ENCODE data around the gene CAPZA3.
A peak's percentile ranks its signal among the peaks of the same experiment; 100 is the strongest.
"Not testable (repeated sequence)": the region's sequence is repeated elsewhere in the genome, so short reads cannot be mapped to it uniquely, and the experiment has no call there.

The CAPZA3 gene, protein sequence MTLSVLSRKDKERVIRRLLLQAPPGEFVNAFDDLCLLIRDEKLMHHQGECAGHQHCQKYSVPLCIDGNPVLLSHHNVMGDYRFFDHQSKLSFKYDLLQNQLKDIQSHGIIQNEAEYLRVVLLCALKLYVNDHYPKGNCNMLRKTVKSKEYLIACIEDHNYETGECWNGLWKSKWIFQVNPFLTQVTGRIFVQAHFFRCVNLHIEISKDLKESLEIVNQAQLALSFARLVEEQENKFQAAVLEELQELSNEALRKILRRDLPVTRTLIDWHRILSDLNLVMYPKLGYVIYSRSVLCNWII

GRCh38 chr12:18737819-18738218 is at the start of gene CAPZA3, which contains the start of gene PLCZ1:
Gene CAPZA3, plus strand, starts transcription at chr12:18738119. Its CDS starts 150 bp downstream, at chr12:18738269.
Gene PLCZ1, minus strand, starts transcription at chr12:18738012. Its CDS starts 641 bp downstream, at chr12:18737371.
- FAIRE-seq, result no peak

GRCh38 chr12:18689771-18690170 is 48.1 kb upstream of the CAPZA3 start:
- no peak for DNase-seq (ENCODE audit: low spot score)
- no peak for FAIRE-seq

More at GRCh38 chr12:18737819-18738218, at the start of gene CAPZA3, which contains the start of gene PLCZ1:
- no peak for DNase-seq (ENCODE audit: low spot score)

- DNase-seq (ENCODE audit: low spot score), result peak; percentile 65
- FAIRE-seq, result peak; percentile 35
Measured at GRCh38 chr12:18690653-18691052, 47.3 kb upstream of the CAPZA3 start.

GRCh38 chr12:18693986-18694385 is 43.9 kb upstream of the CAPZA3 start:
- not testable (repeated sequence) for FAIRE-seq; DNase-seq (ENCODE audit: low spot score)

DNA sequence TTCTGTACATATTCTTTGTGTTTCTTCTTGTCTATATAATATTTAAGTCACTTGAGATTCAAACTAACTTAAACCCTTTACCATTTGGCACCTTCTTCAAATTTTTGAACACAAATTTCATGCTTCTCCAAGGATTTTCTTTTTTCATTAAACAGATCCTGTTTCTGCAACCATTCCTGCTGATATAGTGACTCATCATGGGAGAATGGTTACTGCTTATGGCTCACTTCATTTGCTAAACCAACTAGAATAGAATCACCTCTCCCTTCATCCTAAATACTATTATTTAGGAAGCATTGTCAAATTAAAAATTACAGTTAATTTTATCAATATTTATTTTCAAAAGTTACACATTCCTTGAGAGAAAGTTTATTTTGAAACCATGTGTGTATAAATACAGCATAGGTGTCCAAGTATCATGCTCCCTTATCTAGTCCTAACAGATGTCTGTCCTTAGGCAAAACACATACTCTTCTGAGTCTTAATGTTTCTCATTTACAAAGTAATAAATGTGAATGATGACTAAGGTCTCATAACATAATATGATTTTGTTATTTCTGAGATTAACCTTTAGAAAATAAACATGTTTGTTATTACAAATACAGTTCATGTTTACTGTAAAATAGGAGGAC is 40.8 kb upstream of the CAPZA3 start:
- FAIRE-seq (no peak), DNase-seq (ENCODE audit: low spot score) (peak; percentile 9)

DNA sequence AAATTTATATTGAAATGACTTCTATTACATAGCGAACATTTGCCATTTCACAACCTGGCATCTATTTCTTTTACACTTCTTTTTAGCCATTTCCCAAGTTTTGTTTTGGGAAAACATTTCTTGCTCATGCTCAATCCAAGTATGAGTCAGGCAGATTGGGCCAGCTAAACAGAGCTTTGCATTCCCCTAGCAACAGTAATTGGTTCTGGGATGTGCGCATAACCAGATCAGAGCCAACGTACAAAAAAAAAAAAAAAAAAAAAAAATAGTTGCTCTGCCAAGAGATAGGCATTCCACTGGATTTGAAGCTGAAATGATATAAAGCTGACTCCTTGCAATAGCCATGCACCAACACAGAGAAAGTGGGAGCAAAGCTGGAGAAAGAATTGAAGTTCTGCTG is 37.6 kb upstream of the CAPZA3 start:
- FAIRE-seq (no peak), DNase-seq (ENCODE audit: low spot score) (no peak)

DNA sequence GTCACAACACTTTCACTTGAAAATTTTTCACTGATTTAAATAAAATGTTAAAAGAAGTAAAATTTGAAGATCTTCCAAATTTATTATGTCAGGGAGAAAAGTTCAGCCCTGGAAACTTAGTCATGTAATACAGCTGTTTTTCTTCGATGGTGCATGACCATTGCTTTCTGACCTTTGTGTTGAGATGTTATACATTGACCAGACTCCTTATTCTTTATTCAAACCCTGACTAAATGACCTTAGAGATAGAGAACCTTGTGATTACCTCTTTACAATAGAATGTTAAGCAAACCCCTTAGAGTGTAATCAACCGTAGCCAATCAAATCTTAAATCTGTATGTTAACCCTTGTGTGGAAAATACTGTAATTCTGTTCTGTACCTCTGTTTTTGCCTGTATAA is 34.6 kb upstream of the CAPZA3 start:
- FAIRE-seq (no peak), DNase-seq (ENCODE audit: low spot score) (no peak)

DNA sequence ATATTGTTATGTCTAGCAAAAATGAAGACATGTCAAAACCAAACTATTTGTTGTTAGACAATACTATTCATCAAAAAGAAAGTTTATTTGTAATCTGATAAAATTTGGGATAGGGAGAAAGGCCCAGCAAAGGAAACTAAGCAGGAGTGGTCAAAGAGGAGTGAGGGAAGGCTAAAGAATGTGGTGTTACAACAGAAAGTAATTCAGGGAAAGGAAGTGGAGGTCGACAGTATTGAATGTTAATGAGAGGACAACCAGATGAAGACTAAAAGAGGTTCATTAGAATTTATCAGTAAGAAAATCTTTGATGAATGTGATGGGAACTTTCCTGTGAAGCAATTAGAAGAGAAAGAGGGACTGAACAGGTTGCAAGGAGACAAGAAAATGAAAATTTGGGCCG is 34.0 kb upstream of the CAPZA3 start:
- FAIRE-seq (no peak), DNase-seq (ENCODE audit: low spot score) (no peak)

DNA sequence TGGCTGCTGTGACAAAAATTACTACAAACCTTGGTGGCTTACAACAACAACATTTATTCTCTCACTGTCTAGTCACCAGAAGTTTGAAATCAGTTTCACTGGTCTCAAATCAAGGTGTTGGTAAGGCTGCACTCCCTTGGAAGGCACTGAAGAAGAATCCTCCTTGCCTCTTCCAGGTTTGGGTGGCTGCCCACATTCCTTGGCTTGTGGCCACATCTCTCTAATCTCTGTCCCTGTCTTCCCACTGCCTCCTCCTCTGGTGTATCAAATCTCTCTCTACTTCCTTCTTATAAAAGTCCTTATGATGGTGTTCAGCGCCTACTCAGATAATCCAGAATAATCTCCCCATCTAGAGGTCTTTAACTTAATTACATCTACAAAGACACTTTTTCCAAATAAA is 31.1 kb upstream of the CAPZA3 start:
- FAIRE-seq, result no peak
- DNase-seq (ENCODE audit: low spot score), result no peak

DNA sequence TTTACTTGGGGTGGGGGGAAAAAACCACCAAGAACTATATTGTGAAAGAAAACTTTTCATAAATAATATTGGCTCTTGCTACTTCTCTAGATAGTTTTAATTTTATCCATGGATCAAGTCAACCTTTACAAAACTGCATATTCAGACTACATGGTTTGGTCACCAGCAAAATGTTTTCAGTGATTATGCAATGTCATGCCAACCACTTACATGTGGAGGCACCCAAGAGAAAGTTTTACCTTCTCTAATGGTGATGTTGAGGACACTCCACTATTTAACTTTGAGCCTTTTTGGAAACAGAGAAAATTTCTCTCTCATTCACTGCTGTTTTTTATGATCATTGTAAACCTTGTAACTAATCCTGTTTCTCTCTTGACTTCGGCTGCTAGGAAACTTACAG is 21.7 kb upstream of the CAPZA3 start:
- DNase-seq (ENCODE audit: low spot score) (no peak), FAIRE-seq (no peak)

DNA sequence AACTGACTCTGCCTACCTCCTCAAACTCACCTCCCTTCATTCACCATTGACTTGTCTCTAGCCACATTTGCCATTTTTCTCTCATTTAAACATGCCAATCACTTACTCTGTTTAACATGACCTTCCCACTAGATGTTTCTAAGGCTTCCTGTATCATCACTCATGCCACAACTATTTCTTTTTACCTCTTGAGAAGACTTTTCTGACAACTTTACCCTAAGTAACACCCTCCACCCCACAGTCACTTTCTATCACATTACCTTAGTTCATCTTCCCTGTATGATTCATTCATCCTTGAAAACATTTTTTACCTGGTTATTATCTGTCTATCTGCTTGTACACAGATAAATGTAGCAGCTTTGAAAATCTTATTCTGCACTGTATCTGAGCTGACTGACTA is 19.5 kb upstream of the CAPZA3 start:
- DNase-seq (ENCODE audit: low spot score) (no peak), FAIRE-seq (no peak)

DNA sequence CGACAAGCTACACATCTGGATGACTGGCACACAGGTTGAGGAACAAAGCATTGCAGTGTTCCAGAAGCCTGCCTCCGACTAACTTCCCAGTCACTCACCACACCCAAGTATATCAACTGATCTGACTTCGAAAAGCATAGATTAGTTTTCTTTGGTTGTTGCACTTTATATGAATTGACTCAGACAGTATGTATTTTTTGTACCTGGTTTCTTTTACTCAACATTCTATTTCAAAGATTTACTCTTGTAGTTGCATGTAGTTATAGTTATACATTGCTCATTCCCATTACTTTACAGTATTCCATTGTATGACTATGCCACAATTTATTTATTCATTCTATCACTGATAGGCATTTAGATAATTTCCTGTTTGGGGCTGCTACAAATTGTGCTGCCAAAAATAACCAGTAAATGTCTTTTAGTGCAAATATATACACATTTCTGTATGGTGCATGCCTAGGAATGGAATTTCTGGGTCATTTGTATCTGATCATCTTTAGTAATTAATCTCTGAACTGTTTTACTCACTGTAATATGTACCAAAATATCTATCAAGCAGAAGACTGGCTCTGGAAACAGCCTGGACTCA is 17.9 kb upstream of the CAPZA3 start:
- FAIRE-seq, result no peak
- no peak for DNase-seq (ENCODE audit: low spot score)

GRCh38 chr12:18720690-18721089 is 17.2 kb upstream of the CAPZA3 start:
- DNase-seq (ENCODE audit: low spot score) (no peak), FAIRE-seq (no peak)

DNA sequence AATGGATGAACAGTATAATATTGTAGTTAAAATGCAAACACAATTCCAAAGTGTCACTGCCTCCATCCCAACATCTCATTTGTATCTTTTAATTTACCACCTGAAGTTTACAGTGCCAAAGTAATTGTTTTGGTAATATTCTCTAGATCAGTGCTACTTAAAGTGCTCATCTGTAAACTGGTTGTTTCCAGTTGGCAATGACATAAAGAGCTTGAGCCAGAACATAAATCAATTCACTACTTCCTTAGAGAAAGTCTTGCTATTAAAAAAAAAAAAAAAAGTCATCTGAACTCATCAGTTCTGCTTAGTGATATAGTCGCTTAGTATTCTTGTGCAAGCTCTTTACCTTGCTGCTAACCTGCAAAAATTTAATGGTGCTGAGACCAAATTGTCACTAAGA is 16.5 kb upstream of the CAPZA3 start:
- FAIRE-seq (no peak), DNase-seq (ENCODE audit: low spot score) (no peak)

DNA sequence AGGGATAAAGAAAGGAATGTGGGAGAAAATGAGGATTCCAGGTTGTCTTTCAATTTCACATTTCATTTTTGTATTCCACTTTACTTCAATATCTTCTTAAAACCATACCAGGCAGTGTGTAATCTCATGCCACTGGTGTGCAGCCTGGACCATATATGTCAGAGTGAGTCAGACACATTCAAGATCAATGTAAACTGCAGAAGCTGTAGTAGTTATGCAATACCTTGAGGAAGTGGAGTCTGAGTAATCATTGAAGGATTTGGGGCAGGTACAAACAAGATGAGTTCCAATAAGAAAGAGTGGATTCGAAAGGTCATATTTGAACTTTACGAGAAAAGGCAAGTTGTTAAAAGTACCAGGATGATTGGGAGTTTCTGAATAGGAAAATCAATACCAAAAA is 14.2 kb upstream of the CAPZA3 start:
- DNase-seq (ENCODE audit: low spot score), result peak; percentile 47
- FAIRE-seq, result peak; percentile 40

- DNase-seq (ENCODE audit: low spot score) (no peak), FAIRE-seq (no peak)
Measured at GRCh38 chr12:18731156-18731555, 6.8 kb upstream of the CAPZA3 start.

- DNase-seq (ENCODE audit: low spot score) (peak; percentile 37), FAIRE-seq (no peak)
Measured at GRCh38 chr12:18747895-18748294, 10.0 kb downstream of the CAPZA3 start.

DNA sequence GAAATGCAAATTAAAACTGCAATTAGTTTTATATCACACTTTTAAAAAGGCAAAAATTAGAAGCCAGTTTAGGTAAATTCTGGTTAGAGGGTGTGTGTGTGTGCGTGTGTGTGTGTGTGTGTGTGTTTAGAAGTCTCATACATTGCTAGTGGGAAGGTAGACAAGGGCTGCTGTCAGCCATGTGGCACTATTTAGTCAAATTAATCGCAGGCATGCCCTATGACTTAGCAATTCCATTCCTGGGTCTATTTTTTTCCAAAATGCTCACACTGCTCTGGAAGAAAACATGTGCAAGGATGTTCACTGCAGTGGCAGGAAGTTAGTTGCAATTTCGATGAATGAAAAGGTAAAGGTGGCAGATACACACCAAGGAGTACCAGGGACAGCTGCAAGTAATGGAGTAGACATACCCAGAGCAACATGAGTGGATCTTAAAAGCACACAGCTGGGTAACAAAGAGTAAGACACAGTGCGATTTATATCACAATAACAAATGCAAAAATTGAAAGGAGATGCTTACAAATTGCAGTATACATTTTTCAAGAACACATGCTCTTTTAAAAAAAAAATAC is 11.6 kb downstream of the CAPZA3 start:
- FAIRE-seq (no peak), DNase-seq (ENCODE audit: low spot score) (no peak)

DNA sequence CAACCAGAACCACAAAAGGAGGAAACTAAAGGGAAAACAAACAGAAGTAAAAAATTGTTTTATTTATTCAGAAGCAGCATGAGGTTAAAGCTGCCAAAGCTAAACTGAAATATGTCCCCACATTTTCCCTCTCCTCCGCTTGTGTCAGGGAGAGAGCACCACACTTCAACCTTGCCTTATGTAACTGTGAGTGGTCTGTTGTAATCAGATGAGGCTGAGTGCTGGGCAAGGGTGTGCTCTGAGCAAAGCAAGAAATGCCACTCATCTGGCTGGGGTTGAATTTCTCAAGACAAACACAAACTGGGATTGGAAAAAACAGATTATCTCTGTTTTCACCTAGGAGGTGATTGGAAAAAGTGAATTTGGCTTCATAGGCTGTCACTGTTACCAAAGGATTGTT is 12.2 kb downstream of the CAPZA3 start:
- FAIRE-seq (no peak), DNase-seq (ENCODE audit: low spot score) (no peak)

DNA sequence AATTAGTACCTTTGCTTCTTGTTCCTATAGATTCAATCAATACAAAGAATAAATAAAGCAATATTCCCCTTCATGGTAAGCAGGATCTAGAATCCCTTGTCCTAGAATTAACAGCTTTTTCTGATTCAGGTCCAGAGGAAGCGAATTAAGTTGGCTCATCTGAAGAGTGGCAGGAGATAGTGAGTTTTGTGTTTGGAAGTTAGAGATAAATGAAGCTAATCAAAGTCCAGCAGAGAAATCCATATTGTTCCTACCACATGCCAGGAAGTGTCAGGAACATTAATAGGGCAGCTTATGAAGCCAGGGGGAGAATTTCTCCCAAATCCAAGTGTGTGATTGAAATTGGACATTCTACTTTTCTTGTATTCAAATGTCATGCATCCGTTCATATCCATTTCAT is 13.9 kb downstream of the CAPZA3 start:
- FAIRE-seq, result no peak
- DNase-seq (ENCODE audit: low spot score), result no peak

DNA sequence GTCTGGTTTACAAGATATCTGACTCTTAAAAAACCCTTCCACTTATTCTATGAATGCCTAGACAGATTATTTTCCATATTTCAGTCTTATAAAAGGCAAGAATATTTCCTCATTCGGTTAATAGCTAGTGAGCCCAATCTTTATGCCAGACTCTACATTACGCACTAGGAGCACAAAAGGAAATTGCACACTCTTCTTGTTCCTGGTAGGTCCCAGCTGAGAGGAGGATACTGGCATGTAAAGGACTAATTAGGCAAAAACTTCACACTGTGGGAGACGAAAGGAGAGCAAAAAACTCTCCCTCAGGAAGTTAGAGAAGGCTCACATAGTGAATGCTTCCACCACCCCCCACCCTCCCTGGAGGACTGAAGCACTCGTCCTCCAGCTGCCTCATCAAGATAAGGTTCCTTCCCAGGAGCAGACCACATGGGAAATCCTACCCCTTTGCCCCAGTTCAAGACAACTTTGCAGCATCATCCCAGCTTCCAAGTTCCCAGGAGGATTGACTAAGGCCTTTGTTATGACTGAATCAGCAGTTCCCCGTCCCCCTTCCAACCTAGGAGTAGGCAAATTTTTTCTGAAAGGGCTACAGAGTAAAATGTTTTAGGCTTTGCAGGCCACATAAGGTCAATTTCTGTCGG is 14.5 kb downstream of the CAPZA3 start:
- DNase-seq (ENCODE audit: low spot score) (peak; percentile 52), FAIRE-seq (no peak)

DNA sequence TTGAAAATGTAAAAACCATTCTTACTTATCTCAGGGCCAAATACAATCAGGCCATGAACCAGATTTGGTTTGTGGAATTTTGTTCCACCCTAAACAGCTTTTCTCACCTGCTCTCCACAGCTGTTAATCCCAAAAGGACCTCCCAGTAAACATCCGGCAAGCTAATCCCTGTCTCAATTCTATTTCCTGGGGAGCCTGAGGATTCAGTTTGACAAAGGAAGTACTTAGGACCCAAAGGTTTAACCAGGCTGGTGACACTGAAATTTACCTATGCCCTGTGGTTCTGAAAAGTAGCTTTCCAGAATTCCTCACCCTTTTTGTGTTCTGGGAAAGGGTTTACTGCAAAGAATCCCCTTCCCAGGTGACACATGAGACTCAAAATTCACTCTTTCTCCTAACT is 15.0 kb downstream of the CAPZA3 start:
- DNase-seq (ENCODE audit: low spot score) (peak; percentile 12), FAIRE-seq (no peak)
